Neural cell (in vitro differentiated cells): ENCODE measurements around the gene AK6. TPM values are rescaled to one million over a fixed set of nuclear protein-coding genes. Genes with fewer than 3 reads are reported as not detected.
A peak's percentile ranks its signal among the peaks of the same experiment; 100 is the strongest.
"Not testable (repeated sequence)": the region's sequence is repeated elsewhere in the genome, so short reads cannot be mapped to it uniquely, and the experiment has no call there.

Experiments used
- H2AFZ ChIP-seq: fragments of 200-600, 300-800 bp; sonication (generic), shearing (Covaris generic); 2 replicates; pipeline ENCODE4 v1.6.0; 2014; ENCODE audit warnings: low read depth, mild to moderate bottlenecking, antibody characterized with exemption, low read length, moderate library complexity
- H3F3A ChIP-seq: fragments of 200-600 bp; shearing (Covaris generic); 2 replicates; pipeline ENCODE4 v1.6.1; 2016; ENCODE audit warnings: mild to moderate bottlenecking, moderate library complexity, mixed read lengths, antibody characterized with exemption, low read length; ENCODE audit not compliant: insufficient read depth, poor library complexity, severe bottlenecking
- H3K27ac ChIP-seq: fragments of 200-600, 300-800 bp; sonication (generic), shearing (Covaris generic); 2 replicates; pipeline ENCODE4 v1.5.1; 2014; ENCODE audit warnings: mild to moderate bottlenecking, low read length, moderate library complexity
- H3K27me3 ChIP-seq: fragments of 300-800, 200-600 bp; sonication (generic), shearing (Covaris generic); 2 replicates; pipeline ENCODE4 v1.6.0; 2014; ENCODE audit warnings: mild to moderate bottlenecking, low read depth, low read length, moderate library complexity; ENCODE audit not compliant: insufficient read depth
- H3K36me3 ChIP-seq: fragments of 300-800, 200-600 bp; sonication (generic), shearing (Covaris generic); 2 replicates; pipeline ENCODE4 v1.5.1; 2014; ENCODE audit warnings: mild to moderate bottlenecking, antibody characterized with exemption, low read length, moderate library complexity; ENCODE audit not compliant: insufficient read depth
- H3K4me2 ChIP-seq: fragments of 300-800, 200-600 bp; sonication (generic), shearing (Covaris generic); 2 replicates; pipeline ENCODE4 v1.6.0; 2014; ENCODE audit warnings: mild to moderate bottlenecking, low read length
- H3K4me3 ChIP-seq: fragments of 300-800, 200-600 bp; sonication (generic), shearing (Covaris generic); 2 replicates; pipeline ENCODE4 v1.5.1; 2014; ENCODE audit warnings: mild to moderate bottlenecking, low read length, moderate library complexity
- H3K79me2 ChIP-seq: fragments of 200-600 bp; shearing (Covaris generic); replicated peaks from 2 replicates; pipeline ENCODE4 v1.6.0; 2014; ENCODE audit warnings: mild to moderate bottlenecking, low read length, moderate library complexity; ENCODE audit not compliant: insufficient read depth
- H3K9ac ChIP-seq: fragments of 300-800, 200-600 bp; sonication (generic), shearing (Covaris generic); 2 replicates; pipeline ENCODE4 v1.6.1; 2016; ENCODE audit warnings: mild to moderate bottlenecking, low read length, mixed read lengths
- H3K9me2 ChIP-seq: fragments of 200-600 bp; shearing (Covaris generic); 2 replicates; pipeline ENCODE4 v1.6.1; 2016; ENCODE audit warnings: mild to moderate bottlenecking, low read length, mixed read lengths; ENCODE audit not compliant: insufficient read depth
- H3K9me3 ChIP-seq: fragments of 200-600, 300-800 bp; sonication (generic), shearing (Covaris generic); 2 replicates; pipeline ENCODE4 v1.6.1; 2016; ENCODE audit warnings: mild to moderate bottlenecking, mixed run types, low read length, moderate library complexity, mixed read lengths
- H4K20me1 ChIP-seq: fragments of 200-600 bp; shearing (Covaris generic); 2 replicates; pipeline ENCODE4 v1.6.1; 2016; ENCODE audit warnings: mild to moderate bottlenecking, mixed run types; ENCODE audit not compliant: insufficient read depth
- CTCF ChIP-seq: fragments of 450-650 bp; IDR thresholded peaks from 2 replicates; pipeline ENCODE4 v1.5.1; 2014; ENCODE audit warnings: antibody characterized with exemption, mild to moderate bottlenecking, moderate library complexity; ENCODE audit not compliant: poor library complexity, severe bottlenecking
- EP300 ChIP-seq: fragments of 450-650 bp; conservative IDR thresholded peaks from 2 replicates; pipeline ENCODE4 v1.6.1; 2014; ENCODE audit warnings: antibody characterized with exemption, mild to moderate bottlenecking, moderate library complexity; ENCODE audit not compliant: poor library complexity, severe bottlenecking
- EZH2 ChIP-seq: fragments of 200-600, 300-800 bp; shearing (Covaris generic), sonication (generic); IDR thresholded peaks from 2 replicates; pipeline ENCODE4 v1.6.1; 2014; ENCODE audit warnings: antibody characterized with exemption, low read length, borderline replicate concordance, mild to moderate bottlenecking; ENCODE audit not compliant: insufficient read depth, poor library complexity, severe bottlenecking
- MXI1 ChIP-seq: fragments of 450-650 bp; conservative IDR thresholded peaks from 2 replicates; pipeline ENCODE4 v1.6.1; 2014; ENCODE audit warnings: antibody characterized with exemption, mild to moderate bottlenecking; ENCODE audit not compliant: poor library complexity, severe bottlenecking
- POLR2AphosphoS5 ChIP-seq: IDR thresholded peaks from 2 replicates; pipeline ENCODE4 v1.6.1; 2012
- RAD21 ChIP-seq: fragments of 450-650 bp; conservative IDR thresholded peaks from 2 replicates; pipeline ENCODE4 v1.6.1; 2014; ENCODE audit warnings: antibody characterized with exemption, mild to moderate bottlenecking, moderate library complexity
- REST ChIP-seq: IDR thresholded peaks from 2 replicates; pipeline ENCODE4 v1.6.1; 2012; ENCODE audit warnings: borderline replicate concordance
- SMC3 ChIP-seq: fragments of 450-650 bp; conservative IDR thresholded peaks from 2 replicates; pipeline ENCODE4 v1.6.1; 2014; ENCODE audit warnings: antibody characterized with exemption, mild to moderate bottlenecking, moderate library complexity; ENCODE audit not compliant: poor library complexity
- TAF1 ChIP-seq: IDR thresholded peaks from 2 replicates; pipeline ENCODE4 v1.6.1; 2012; ENCODE audit warnings: low read depth
- polyA plus RNA-seq: library from polyadenylated mRNA; depleted of rRNA; stranded (reverse); fragments of >200 nt; gene quantifications from 2 replicates; pipeline ENCODE4 v1.2.3, GENCODE V29; 2014

AK6 gene
- polyA plus RNA-seq, 1 donor from 2014 or later, result 91.0 TPM

GRCh38 chr5:69374911-69375446 lies 5.7 kb upstream of the AK6 start:
- H3K36me3 ChIP-seq, result no peaks in the 10 kb centered on the region
- no peak overlapping the region for H3K4me3 ChIP-seq
- H3K79me2 ChIP-seq, result peaks cover 26% of the 10 kb centered on the region
- H3K4me2 ChIP-seq, result no peak overlapping the region
- H4K20me1 ChIP-seq, result no peaks in the 10 kb centered on the region
- no peaks in the 10 kb centered on the region for H3K9me3 ChIP-seq
- no peaks in the 10 kb centered on the region for H3K9me2 ChIP-seq
- TF ChIP-seq POLR2AphosphoS5 (no peak), CTCF (no peak), MXI1 (no peak), REST (no peak), RAD21 (no peak)
- H3K27me3 ChIP-seq, result no peaks in the 10 kb centered on the region
- no peaks in the 10 kb centered on the region for H3F3A ChIP-seq
- H3K27ac ChIP-seq, result no peak overlapping the region
- no peak overlapping the region for H2AFZ ChIP-seq
- H3K9ac ChIP-seq, result no peak overlapping the region

GRCh38 chr5:69372394-69372793 lies 3.1 kb upstream of the AK6 start:
- Histone ChIP-seq H3K9me2 (no peaks in the 10 kb centered on the region), H3K27me3 (no peaks in the 10 kb centered on the region), H3F3A (no peaks in the 10 kb centered on the region), H2AFZ (no peak overlapping the region), H3K9ac (no peak overlapping the region), H3K9me3 (no peaks in the 10 kb centered on the region), H3K4me2 (peak overlapping the region; percentile 47), H3K79me2 (peaks cover 43% of the 10 kb centered on the region), H4K20me1 (no peaks in the 10 kb centered on the region), H3K27ac (no peak overlapping the region), H3K36me3 (no peaks in the 10 kb centered on the region), H3K4me3 (peak overlapping the region; percentile 92)
- TF ChIP-seq EZH2 (no peak), MXI1 (no peak), EP300 (no peak), POLR2AphosphoS5 (no peak), TAF1 (no peak), SMC3 (no peak), REST (no peak), CTCF (no peak), RAD21 (no peak)

GRCh38 chr5:69370335-69370734 lies 1.0 kb upstream of the AK6 start:
- peak overlapping the region; percentile 98 for H2AFZ ChIP-seq
- peaks cover 48% of the 10 kb centered on the region for H3K79me2 ChIP-seq
- not testable (repeated sequence) for H3F3A ChIP-seq, H4K20me1 ChIP-seq, H3K9me2 ChIP-seq, H3K36me3 ChIP-seq, H3K9me3 ChIP-seq, H3K27me3 ChIP-seq
- H3K27ac ChIP-seq, result peak overlapping the region; percentile 92
- H3K9ac ChIP-seq, result peak overlapping the region; percentile 87
- H3K4me2 ChIP-seq, result peak overlapping the region; percentile 84
- peak overlapping the region; percentile 92 for H3K4me3 ChIP-seq
